ENCODE measurements around the gene PTPRM. TPM values are rescaled to one million over a fixed set of nuclear protein-coding genes. Genes with fewer than 3 reads are reported as not detected.

The PTPRM gene
- polyA plus RNA-seq, 1 of the 3 experiments (the other 2 are of a cell fraction) = 16.0 TPM

GRCh38 chr18:8397034-8397433, 829.9 kb downstream of the PTPRM start:
- Histone ChIP-seq H4K20me1 (ENCODE audit: insufficient read depth) (no peaks in the 10 kb centered on the region), H2AFZ (ENCODE audit: low read depth) (no peak overlapping the region), H3K4me1 (ENCODE audit: control insufficient read depth in 1 of 2, insufficient read depth in 2 of 2, low read depth in 1 of 2, low read length in 1 of 2) (peaks cover 0 to 31% of the 10 kb centered on the region in 2 experiments; a peak in 2 of 4 replicates), H3K9ac (no peak overlapping the region), H3K9me2 (no peaks in the 10 kb centered on the region), H3K36me3 (replicated peaks in 1 of 2; ENCODE audit: control insufficient read depth in 1 of 2, insufficient read depth in 2 of 2, low read length in 1 of 2) (no peaks in the 10 kb centered on the region), H3K27me3 (ENCODE audit: insufficient read depth) (no peaks in the 10 kb centered on the region), H3K79me2 (ENCODE audit: insufficient read depth) (no peaks in the 10 kb centered on the region), H3K27ac (ENCODE audit: low read depth in 2 of 2, low read length in 1 of 2) (peak overlapping the region in 1 of 2 experiments; percentile 88; a peak in 2 of 4 replicates), H3K4me3 (ENCODE audit: low read depth in 2 of 2, low read length in 1 of 2) (no peak overlapping the region), H3K9me3 (no peaks in the 10 kb centered on the region), H3F3A (replicated peaks; ENCODE audit: insufficient read depth) (no peaks in the 10 kb centered on the region), H3K4me2 (no peak overlapping the region)
- DNase-seq = peak; percentile 75
- TF ChIP-seq, protein P1, sequence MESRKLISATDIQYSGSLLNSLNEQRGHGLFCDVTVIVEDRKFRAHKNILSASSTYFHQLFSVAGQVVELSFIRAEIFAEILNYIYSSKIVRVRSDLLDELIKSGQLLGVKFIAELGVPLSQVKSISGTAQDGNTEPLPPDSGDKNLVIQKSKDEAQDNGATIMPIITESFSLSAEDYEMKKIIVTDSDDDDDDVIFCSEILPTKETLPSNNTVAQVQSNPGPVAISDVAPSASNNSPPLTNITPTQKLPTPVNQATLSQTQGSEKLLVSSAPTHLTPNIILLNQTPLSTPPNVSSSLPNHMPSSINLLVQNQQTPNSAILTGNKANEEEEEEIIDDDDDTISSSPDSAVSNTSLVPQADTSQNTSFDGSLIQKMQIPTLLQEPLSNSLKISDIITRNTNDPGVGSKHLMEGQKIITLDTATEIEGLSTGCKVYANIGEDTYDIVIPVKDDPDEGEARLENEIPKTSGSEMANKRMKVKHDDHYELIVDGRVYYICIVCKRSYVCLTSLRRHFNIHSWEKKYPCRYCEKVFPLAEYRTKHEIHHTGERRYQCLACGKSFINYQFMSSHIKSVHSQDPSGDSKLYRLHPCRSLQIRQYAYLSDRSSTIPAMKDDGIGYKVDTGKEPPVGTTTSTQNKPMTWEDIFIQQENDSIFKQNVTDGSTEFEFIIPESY (IDR thresholded peaks at IDR 0.05; ENCODE audit: borderline replicate concordance, low read depth) = no peak
- TF ChIP-seq FOXJ3 (CRISPR knock-in tag; IDR thresholded peaks at IDR 0.05) (no peak), TEAD4 (IDR thresholded peaks at IDR 0.05; ENCODE audit: borderline replicate concordance, insufficient read depth) (no peak), JUND (IDR thresholded peaks at IDR 0.05) (no peak), TCF12 (IDR thresholded peaks at IDR 0.05) (no peak), MXI1 (IDR thresholded peaks at IDR 0.05; ENCODE audit: low read depth, low read length) (peak; percentile 24; the same call in 1 of the 2 replicates), ELF1 (IDR thresholded peaks at IDR 0.05) (no peak), IRF3 (IDR thresholded peaks at IDR 0.05; ENCODE audit: low read depth, low read length) (no peak)
- TF ChIP-seq, protein P2, sequence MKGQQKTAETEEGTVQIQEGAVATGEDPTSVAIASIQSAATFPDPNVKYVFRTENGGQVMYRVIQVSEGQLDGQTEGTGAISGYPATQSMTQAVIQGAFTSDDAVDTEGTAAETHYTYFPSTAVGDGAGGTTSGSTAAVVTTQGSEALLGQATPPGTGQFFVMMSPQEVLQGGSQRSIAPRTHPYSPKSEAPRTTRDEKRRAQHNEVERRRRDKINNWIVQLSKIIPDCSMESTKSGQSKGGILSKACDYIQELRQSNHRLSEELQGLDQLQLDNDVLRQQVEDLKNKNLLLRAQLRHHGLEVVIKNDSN (IDR thresholded peaks at IDR 0.05; ENCODE audit: borderline replicate concordance, low read depth) = no peak
- ChIA-PET CTCF (interaction anchor here (0.8 to 5.3 kb wide), 12 partner anchors 7 to 1125 kb away, joined by 3 to 27 read pairs (median 5); no protein-coding TSS in a partner anchor), POLR2A (no interaction called here)
- WGBS (ENCODE audit: low lambda C conversion rate) = 47% methylated on average over 10 of the region's 12 CpGs

- no peak overlapping the region for H3K4me2 ChIP-seq
- no peaks in the 10 kb centered on the region for H3K36me3 ChIP-seq (replicated peaks in 1 of 2; ENCODE audit: control insufficient read depth in 1 of 2, insufficient read depth in 2 of 2, low read length in 1 of 2)
- H2AFZ ChIP-seq (ENCODE audit: low read depth) = no peak overlapping the region
- CTCF ChIA-PET = interaction anchor here (0.7 to 5.3 kb wide), 4 partner anchors 9 to 832 kb away, joined by 3 to 27 read pairs (median 9); partner anchors contain the start of gene PTPRM
- POLR2A ChIA-PET = no interaction called here
- no peak overlapping the region for H3K9ac ChIP-seq
- H3F3A ChIP-seq (replicated peaks; ENCODE audit: insufficient read depth) = no peaks in the 10 kb centered on the region
- no peaks in the 10 kb centered on the region for H4K20me1 ChIP-seq (ENCODE audit: insufficient read depth)
- H3K4me3 ChIP-seq (ENCODE audit: low read depth in 2 of 2, low read length in 1 of 2) = no peak overlapping the region
- H3K79me2 ChIP-seq (ENCODE audit: insufficient read depth) = no peaks in the 10 kb centered on the region
- H3K9me3 ChIP-seq = no peaks in the 10 kb centered on the region
- no peaks in the 10 kb centered on the region for H3K9me2 ChIP-seq
- WGBS (ENCODE audit: low lambda C conversion rate) = 73% methylated on average over 8 of the region's 8 CpGs
- H3K27ac ChIP-seq (ENCODE audit: low read depth in 2 of 2, low read length in 1 of 2) = no peak overlapping the region
- H3K27me3 ChIP-seq (ENCODE audit: insufficient read depth) = no peaks in the 10 kb centered on the region
- DNase-seq = no peak
- peaks cover 0 to 36% of the 10 kb centered on the region in 2 experiments; a peak in 2 of 4 replicates for H3K4me1 ChIP-seq (ENCODE audit: control insufficient read depth in 1 of 2, insufficient read depth in 2 of 2, low read depth in 1 of 2, low read length in 1 of 2)
- no peak for TF ChIP-seq RFX5 (IDR thresholded peaks at IDR 0.05; ENCODE audit: low read length)
- no peak for TF ChIP-seq GABPA (IDR thresholded peaks at IDR 0.05; ENCODE audit: low read depth)
- no peak for TF ChIP-seq TAF1 (IDR thresholded peaks at IDR 0.05; ENCODE audit: borderline replicate concordance, low read depth, low read length)
- TF ChIP-seq, protein P3, sequence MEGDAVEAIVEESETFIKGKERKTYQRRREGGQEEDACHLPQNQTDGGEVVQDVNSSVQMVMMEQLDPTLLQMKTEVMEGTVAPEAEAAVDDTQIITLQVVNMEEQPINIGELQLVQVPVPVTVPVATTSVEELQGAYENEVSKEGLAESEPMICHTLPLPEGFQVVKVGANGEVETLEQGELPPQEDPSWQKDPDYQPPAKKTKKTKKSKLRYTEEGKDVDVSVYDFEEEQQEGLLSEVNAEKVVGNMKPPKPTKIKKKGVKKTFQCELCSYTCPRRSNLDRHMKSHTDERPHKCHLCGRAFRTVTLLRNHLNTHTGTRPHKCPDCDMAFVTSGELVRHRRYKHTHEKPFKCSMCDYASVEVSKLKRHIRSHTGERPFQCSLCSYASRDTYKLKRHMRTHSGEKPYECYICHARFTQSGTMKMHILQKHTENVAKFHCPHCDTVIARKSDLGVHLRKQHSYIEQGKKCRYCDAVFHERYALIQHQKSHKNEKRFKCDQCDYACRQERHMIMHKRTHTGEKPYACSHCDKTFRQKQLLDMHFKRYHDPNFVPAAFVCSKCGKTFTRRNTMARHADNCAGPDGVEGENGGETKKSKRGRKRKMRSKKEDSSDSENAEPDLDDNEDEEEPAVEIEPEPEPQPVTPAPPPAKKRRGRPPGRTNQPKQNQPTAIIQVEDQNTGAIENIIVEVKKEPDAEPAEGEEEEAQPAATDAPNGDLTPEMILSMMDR (IDR thresholded peaks at IDR 0.05) = no peak
- TF ChIP-seq GATA2 (CRISPR knock-in tag; IDR thresholded peaks at IDR 0.05) = no peak
- no peak for TF ChIP-seq USF2 (IDR thresholded peaks at IDR 0.05; ENCODE audit: borderline replicate concordance, low read depth, low read length)
- TF ChIP-seq, protein P2 (IDR thresholded peaks at IDR 0.05; ENCODE audit: borderline replicate concordance, low read depth) = no peak
Observed at GRCh38 chr18:8399138-8399537, 832.0 kb downstream of the PTPRM start.
